ENCODE measurements around the gene ACTL7A. TPM values are rescaled to one million over a fixed set of nuclear protein-coding genes. Genes with fewer than 3 reads are reported as not detected.
"Not testable (repeated sequence)": the region's sequence is repeated elsewhere in the genome, so short reads cannot be mapped to it uniquely, and the experiment has no call there.

ACTL7A gene
- polyA plus RNA-seq, 1 experiment, result not detected

GRCh38 chr9:108838017-108838416 lies 24.0 kb upstream of the ACTL7A start:
- Histone ChIP-seq H3K4me3 (ENCODE audit: low read depth, low read length) (no peak overlapping the region), H3K9me3 (ENCODE audit: control insufficient read depth, insufficient read depth, low read length) (no peaks in the 10 kb centered on the region), H3K27me3 (ENCODE audit: control insufficient read depth, insufficient read depth, low read length) (peaks cover 7% of the 10 kb centered on the region), H3K27ac (ENCODE audit: low read depth, low read length) (no peak overlapping the region)
- POLR2A ChIA-PET, result no interaction called here
- CTCF ChIA-PET, result interaction anchor here (0.8 kb wide), 1 partner anchor 116 kb away, joined by 4 read pairs; no protein-coding TSS in a partner anchor
- TF ChIP-seq CTCF (IDR thresholded peaks at IDR 0.05; ENCODE audit: low read depth, low read length), result no peak
- no peak for DNase-seq (ENCODE audit: low read depth, low spot score)

GRCh38 chr9:108839561-108839960 lies 22.5 kb upstream of the ACTL7A start:
- H3K27ac ChIP-seq (ENCODE audit: low read depth, low read length); H3K9me3 ChIP-seq (ENCODE audit: control insufficient read depth, insufficient read depth, low read length); POLR2A ChIA-PET; DNase-seq (ENCODE audit: low read depth, low spot score); H3K27me3 ChIP-seq (ENCODE audit: control insufficient read depth, insufficient read depth, low read length); H3K4me3 ChIP-seq (ENCODE audit: low read depth, low read length); CTCF ChIA-PET: not testable (repeated sequence)

GRCh38 chr9:108842610-108843295 lies 19.3 kb upstream of the ACTL7A start:
- no peak for DNase-seq (ENCODE audit: low read depth, low spot score)
- CTCF ChIA-PET, result no interaction called here
- peaks cover 7% of the 10 kb centered on the region for H3K27me3 ChIP-seq (ENCODE audit: control insufficient read depth, insufficient read depth, low read length)
- H3K9me3 ChIP-seq (ENCODE audit: control insufficient read depth, insufficient read depth, low read length), result no peaks in the 10 kb centered on the region
- H3K4me3 ChIP-seq (ENCODE audit: low read depth, low read length), result no peak overlapping the region
- POLR2A ChIA-PET, result no interaction called here
- H3K27ac ChIP-seq (ENCODE audit: low read depth, low read length), result no peak overlapping the region
- TF ChIP-seq CTCF (IDR thresholded peaks at IDR 0.05; ENCODE audit: low read depth, low read length), result no peak

- H3K27me3 ChIP-seq (ENCODE audit: control insufficient read depth, insufficient read depth, low read length), result peaks cover 7% of the 10 kb centered on the region
- no peak for DNase-seq (ENCODE audit: low read depth, low spot score)
- POLR2A ChIA-PET, result no interaction called here
- no peak for TF ChIP-seq CTCF (IDR thresholded peaks at IDR 0.05; ENCODE audit: low read depth, low read length)
- CTCF ChIA-PET, result no interaction called here
- H3K9me3 ChIP-seq (ENCODE audit: control insufficient read depth, insufficient read depth, low read length), result no peaks in the 10 kb centered on the region
- H3K4me3 ChIP-seq (ENCODE audit: low read depth, low read length), result no peak overlapping the region
- no peak overlapping the region for H3K27ac ChIP-seq (ENCODE audit: low read depth, low read length)
These were observed 17.7 kb upstream of the ACTL7A start for GRCh38 chr9:108844391-108844790.

GRCh38 chr9:108844856-108845255 lies 17.2 kb upstream of the ACTL7A start:
- H3K27me3 ChIP-seq (ENCODE audit: control insufficient read depth, insufficient read depth, low read length), result peaks cover 7% of the 10 kb centered on the region
- CTCF ChIA-PET, result no interaction called here

More at GRCh38 chr9:108844856-108845255, 17.2 kb upstream of the ACTL7A start:
- no peaks in the 10 kb centered on the region for H3K9me3 ChIP-seq (ENCODE audit: control insufficient read depth, insufficient read depth, low read length)
- H3K27ac ChIP-seq (ENCODE audit: low read depth, low read length), result no peak overlapping the region
- DNase-seq (ENCODE audit: low read depth, low spot score), result no peak
- POLR2A ChIA-PET, result no interaction called here
- no peak for TF ChIP-seq CTCF (IDR thresholded peaks at IDR 0.05; ENCODE audit: low read depth, low read length)
- no peak overlapping the region for H3K4me3 ChIP-seq (ENCODE audit: low read depth, low read length)

Data from AG04450 (cell line).